Thyroid gland (tissue), 4 donors: Measurements from ENCODE around the gene UQCRFS1.

ENCODE experiments used
- CTCF ChIP-seq, 6 experiments: fragments of 200-600 bp in 3 of 6; fragments of 450-650 bp in 3 of 6; sonication (generic) in 3 of 6; IDR thresholded peaks; one replicate each; pipeline ENCODE4 v1.5.1; 2016 to 2019; ENCODE audit warnings: antibody characterized with exemption in 6 of 6, mild to moderate bottlenecking in 2 of 6, inconsistent platforms in 1 of 6, moderate library complexity in 1 of 6
- POLR2A ChIP-seq, 2 donors: fragments of 450-650 bp; IDR thresholded peaks; one replicate each; pipeline ENCODE4 v1.6.1; 2017; ENCODE audit warnings: antibody characterized with exemption in 2 of 2, mild to moderate bottlenecking in 2 of 2, moderate library complexity in 1 of 2

DNA sequence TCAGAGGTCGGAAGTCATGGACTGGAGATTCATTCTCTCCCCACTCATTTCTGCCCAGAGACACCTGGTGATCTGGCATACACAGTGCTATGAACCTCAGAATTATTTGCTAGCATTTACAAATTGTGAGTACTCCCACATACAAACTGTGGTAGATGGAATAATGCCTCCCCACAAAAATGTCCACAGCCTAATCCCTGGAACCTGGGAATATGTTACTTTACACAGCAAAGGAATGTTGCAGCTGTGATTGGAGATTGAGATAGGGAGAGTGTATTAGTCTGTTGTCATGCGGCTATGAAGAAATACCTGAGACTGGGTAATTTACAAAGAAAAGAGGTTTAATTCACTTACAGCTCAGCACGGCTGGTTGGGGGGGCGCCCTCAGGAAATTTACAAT is 3.1 kb upstream of the UQCRFS1 start:
- TF ChIP-seq POLR2A (IDR thresholded peaks at IDR 0.05): no peak
- TF ChIP-seq CTCF (IDR thresholded peaks at IDR 0.05): no peak
